Endothelial cell of umbilical vein (primary cell): ENCODE measurements around the gene LRRC27. TPM values are rescaled to one million over a fixed set of nuclear protein-coding genes. Genes with fewer than 3 reads are reported as not detected.

Experiments used
- BruUV-seq: library from RNA; stranded (reverse); fragments of 400-500 nt; replicated peaks from 2 replicates; lab custom pipeline; 2021; lab: Mats Ljungman, UMichigan
- CTCF ChIA-PET: fragments of 300-600, 350-600 bp; sonication (Branson Sonifier 250); formaldehyde crosslinking; loops from one replicate; lab custom pipeline; 2021; ENCODE audit warnings: antibody characterized with exemption, inconsistent platforms; lab: Charles Lee
- POLR2A ChIA-PET: fragments of 300-600, 350-600 bp; sonication (Branson Sonifier 250); formaldehyde crosslinking; loops from one replicate; lab custom pipeline; 2021; ENCODE audit warnings: antibody characterized with exemption, inconsistent platforms; lab: Charles Lee
- DNase-seq: peaks from one replicate; pipeline ENCODE4 v3.0.0-alpha.2; 2011; ENCODE audit warnings: low read depth, low spot score
- FAIRE-seq: peaks from 2 replicates; lab custom pipeline; 2011; peaks lifted over from hg19 to GRCh38; lab: Jason Lieb, UNC
- H2AFZ ChIP-seq: 2 replicates; pipeline ENCODE4 v1.6.0; 2012; ENCODE audit warnings: low read depth, low read length, control low read depth, inconsistent platforms
- H3K27ac ChIP-seq: 2 replicates; pipeline ENCODE4 v1.5.1; 2011; ENCODE audit warnings: low read depth, mild to moderate bottlenecking, control low read depth, low read length, moderate library complexity; ENCODE audit not compliant: insufficient read depth
- H3K27me3 ChIP-seq, 2 experiments: 2 replicates each; pipeline versions ENCODE4 v1.6.0 to v1.6.1; 2011; ENCODE audit warnings: low read length in 2 of 2, mixed read lengths in 1 of 2; ENCODE audit not compliant: control insufficient read depth in 2 of 2, insufficient read depth in 2 of 2
- H3K36me3 ChIP-seq, 2 experiments: 2 replicates in 1 of 2; 3 replicates in 1 of 2; pipeline ENCODE4 v1.5.1; 2011; ENCODE audit warnings: low read length in 2 of 2, mild to moderate bottlenecking in 1 of 2, moderate library complexity in 1 of 2; ENCODE audit not compliant: control insufficient read depth in 2 of 2, insufficient read depth in 2 of 2; ENCODE audit errors: extremely low read depth in 1 of 2
- H3K4me1 ChIP-seq: 3 replicates; pipeline ENCODE4 v1.5.1; 2011; ENCODE audit warnings: mild to moderate bottlenecking, low read length; ENCODE audit not compliant: control insufficient read depth, insufficient read depth; ENCODE audit errors: extremely low read depth
- H3K4me2 ChIP-seq: 2 replicates; pipeline ENCODE4 v1.6.1; 2011; ENCODE audit warnings: low read length, control low read depth, mixed read lengths; ENCODE audit not compliant: insufficient read depth
- H3K4me3 ChIP-seq, 3 experiments: fragments of 200-600 bp in 1 of 3; sonication (generic), shearing (Covaris generic) in 1 of 3; replicated peaks in 1 of 3; 2 replicates each; pipeline ENCODE4 v1.5.1; 2011 to 2016; ENCODE audit warnings: control low read depth in 3 of 3, low read length in 3 of 3, mild to moderate bottlenecking in 2 of 3, inconsistent platforms in 1 of 3, low read depth in 1 of 3, moderate library complexity in 1 of 3; ENCODE audit not compliant: insufficient read depth in 1 of 3
- H3K79me2 ChIP-seq: 2 replicates; pipeline ENCODE4 v1.6.0; 2012; ENCODE audit warnings: low read length, inconsistent platforms; ENCODE audit not compliant: control insufficient read depth, insufficient read depth
- H3K9ac ChIP-seq: replicated peaks from 2 replicates; pipeline ENCODE3; 2011; ENCODE audit warnings: low read length, control low read depth; ENCODE audit not compliant: insufficient read depth; ENCODE audit errors: extremely low read depth
- H3K9me1 ChIP-seq: replicated peaks from 3 replicates; pipeline ENCODE4 v1.6.0; 2011; ENCODE audit warnings: mild to moderate bottlenecking, low read length; ENCODE audit not compliant: control insufficient read depth, insufficient read depth; ENCODE audit errors: extremely low read depth
- H3K9me3 ChIP-seq: replicated peaks from 2 replicates; pipeline ENCODE4 v1.5.1; 2012; ENCODE audit warnings: low read length, inconsistent platforms; ENCODE audit not compliant: control insufficient read depth, insufficient read depth
- H4K20me1 ChIP-seq: replicated peaks from 2 replicates; pipeline ENCODE3; 2011; ENCODE audit warnings: mild to moderate bottlenecking, low read length; ENCODE audit not compliant: control insufficient read depth, insufficient read depth; ENCODE audit errors: extremely low read depth
- GATA2 ChIP-seq: IDR thresholded peaks from 2 replicates; pipeline ENCODE4 v1.7.0; 2011; ENCODE audit warnings: low read depth, mild to moderate bottlenecking, moderate library complexity, mixed read lengths, low read length; ENCODE audit not compliant: insufficient read length, insufficient read depth
- JUN ChIP-seq: IDR thresholded peaks from 2 replicates; pipeline ENCODE4 v1.6.1; 2011; ENCODE audit warnings: borderline replicate concordance, low read depth; ENCODE audit not compliant: insufficient read length, insufficient read depth
- MYC ChIP-seq: IDR thresholded peaks from one replicate; pipeline ENCODE4 v1.6.1; 2011; ENCODE audit warnings: mild to moderate bottlenecking, low read depth, low read length
- POLR2A ChIP-seq: IDR thresholded peaks from 2 replicates; pipeline ENCODE4 v1.6.1; 2012; ENCODE audit warnings: low read depth, mild to moderate bottlenecking, control low read depth, low read length
- POLR2AphosphoS5 ChIP-seq: IDR thresholded peaks from 2 replicates; pipeline ENCODE4 v1.6.1; 2012; ENCODE audit warnings: low read depth, mild to moderate bottlenecking, control low read depth, low read length, moderate library complexity; ENCODE audit not compliant: insufficient read depth
- dilution Hi-C: fragments of 300-500 bp; cut with MboI; formaldehyde crosslinking; loops from one replicate; pipeline ENCODE4 v1.15.0; 2019; ENCODE audit warnings: low sequenced_read_pairs; ENCODE audit not compliant: extremely low pct_ligation_motif_present
- intact Hi-C: fragments of 100-400 bp; cut with micrococcal nuclease; formaldehyde crosslinking; loops from one replicate; pipeline ENCODE4 v1.10.0; 2022
- polyA plus RNA-seq, 4 experiments: library from polyadenylated mRNA; depleted of rRNA in 3 of 4; stranded (reverse) in 3 of 4; unstranded in 1 of 4; fragments of >200 nt; gene quantifications; 2 replicates each; pipeline versions ENCODE4 v1.2.1 to v1.2.3, GENCODE V29; 2011 to 2012; ENCODE audit warnings: missing spikeins in 1 of 4
- total RNA-seq: library from RNA; stranded (reverse); gene quantifications from 2 replicates; pipeline ENCODE4 v1.2.3, GENCODE V29; 2021

LRRC27 gene
- total and polyA plus RNA-seq, 2 donors (not counting 3 experiments of a cell fraction or from before 2014, with no cell fraction given), result 8.3 to 13.6 TPM

- Histone ChIP-seq H3K36me3 (no peaks in the 10 kb centered on the region), H3K9me3 (no peaks in the 10 kb centered on the region), H2AFZ (no peak overlapping the region), H3K27me3 (no peaks in the 10 kb centered on the region), H3K4me2 (no peak overlapping the region), H3K9ac (no peak overlapping the region), H3K79me2 (no peaks in the 10 kb centered on the region), H3K4me3 (no peak overlapping the region), H4K20me1 (no peaks in the 10 kb centered on the region), H3K27ac (no peak overlapping the region), H3K9me1 (no peaks in the 10 kb centered on the region), H3K4me1 (no peaks in the 10 kb centered on the region)
- ChIA-PET POLR2A (no interaction called here), CTCF (no interaction called here)
- no peak for DNase-seq
- TF ChIP-seq GATA2 (no peak), POLR2AphosphoS5 (no peak), MYC (no peak), JUN (no peak)
- intact Hi-C loops, result no loop called here
- FAIRE-seq, result no peak
- dilution Hi-C loops, result no loop called here
- no TSS peak for BruUV-seq
Observed at GRCh38 chr10:132366499-132366898, 34.5 kb downstream of the LRRC27 start.

- no peaks in the 10 kb centered on the region for H3K27me3 ChIP-seq
- H3K36me3 ChIP-seq, result no peaks in the 10 kb centered on the region
- H3K4me2 ChIP-seq, result no peak overlapping the region
- no peak overlapping the region for H3K4me3 ChIP-seq
- H2AFZ ChIP-seq, result no peak overlapping the region
- POLR2A ChIA-PET, result no interaction called here
- H3K79me2 ChIP-seq, result no peaks in the 10 kb centered on the region
- no peak overlapping the region for H3K9ac ChIP-seq
- intact Hi-C loops (no loop called here), dilution Hi-C loops (no loop called here)
- H3K4me1 ChIP-seq, result no peaks in the 10 kb centered on the region
- BruUV-seq, result no TSS peak
- no peak overlapping the region for H3K27ac ChIP-seq
- CTCF ChIA-PET, result no interaction called here
- H3K9me3 ChIP-seq, result no peaks in the 10 kb centered on the region
- TF ChIP-seq GATA2 (no peak), POLR2A (no peak)
- no peaks in the 10 kb centered on the region for H3K9me1 ChIP-seq
- no peak for FAIRE-seq
- H4K20me1 ChIP-seq, result no peaks in the 10 kb centered on the region
- DNase-seq, result no peak
Observed at GRCh38 chr10:132368391-132368790, 36.4 kb downstream of the LRRC27 start.
